Activated CD8-positive, alpha-beta memory T cell treated with anti-CD3 and anti-CD28 coated beads for 24 hours (primary cell): Measurements from ENCODE around the gene OSBP2.

Source experiments
- DNase-seq: peaks from one replicate; pipeline ENCODE4 v3.0.0-alpha.2; 2020

OSBP2 gene

GRCh38 chr22:30947816-30948454 is 253.3 kb downstream of the OSBP2 start:
- no peak for DNase-seq

GRCh38 chr22:30948930-30949342 is 254.3 kb downstream of the OSBP2 start:
- no peak for DNase-seq

- no peak for DNase-seq
These were observed 255.4 kb downstream of the OSBP2 start for GRCh38 chr22:30949934-30950660.

- DNase-seq, result no peak
These were observed 258.5 kb downstream of the OSBP2 start for GRCh38 chr22:30953206-30953605.

- DNase-seq, result no peak
These were observed 260.5 kb downstream of the OSBP2 start for GRCh38 chr22:30955153-30955552.
